ENCODE results near the gene MED12L.

Gene MED12L

GRCh38 chr3:151468284-151468917, 382.9 kb downstream of the MED12L start:
- Histone ChIP-seq H3K36me3 (ENCODE audit: control insufficient read depth in 2 of 2, insufficient read depth in 1 of 2, low read length in 2 of 2) (no peaks in the 10 kb centered on the region), H3K9me3 (ENCODE audit: control insufficient read depth, insufficient read depth, low read depth, low read length) (no peaks in the 10 kb centered on the region), H3K4me1 (ENCODE audit: control insufficient read depth, insufficient read depth, low read length) (no peaks in the 10 kb centered on the region), H3K27ac (ENCODE audit: extremely low read depth, low read depth, low read length) (no peak overlapping the region), H3K4me3 (ENCODE audit: low read depth, low read length) (no peak overlapping the region)
- CTCF ChIA-PET = interaction anchor here (0.6 to 2.8 kb wide), 12 partner anchors 8 to 594 kb away, joined by 3 to 19 read pairs (median 4); no protein-coding TSS in a partner anchor
- TF ChIP-seq ZSCAN23 (tag by site-specific recombination; IDR thresholded peaks at IDR 0.05) (no peak), ZNF654 (tag by site-specific recombination; IDR thresholded peaks at IDR 0.05; ENCODE audit: low read depth) (peak; percentile 40)
- POLR2A ChIA-PET = no interaction called here

DNA sequence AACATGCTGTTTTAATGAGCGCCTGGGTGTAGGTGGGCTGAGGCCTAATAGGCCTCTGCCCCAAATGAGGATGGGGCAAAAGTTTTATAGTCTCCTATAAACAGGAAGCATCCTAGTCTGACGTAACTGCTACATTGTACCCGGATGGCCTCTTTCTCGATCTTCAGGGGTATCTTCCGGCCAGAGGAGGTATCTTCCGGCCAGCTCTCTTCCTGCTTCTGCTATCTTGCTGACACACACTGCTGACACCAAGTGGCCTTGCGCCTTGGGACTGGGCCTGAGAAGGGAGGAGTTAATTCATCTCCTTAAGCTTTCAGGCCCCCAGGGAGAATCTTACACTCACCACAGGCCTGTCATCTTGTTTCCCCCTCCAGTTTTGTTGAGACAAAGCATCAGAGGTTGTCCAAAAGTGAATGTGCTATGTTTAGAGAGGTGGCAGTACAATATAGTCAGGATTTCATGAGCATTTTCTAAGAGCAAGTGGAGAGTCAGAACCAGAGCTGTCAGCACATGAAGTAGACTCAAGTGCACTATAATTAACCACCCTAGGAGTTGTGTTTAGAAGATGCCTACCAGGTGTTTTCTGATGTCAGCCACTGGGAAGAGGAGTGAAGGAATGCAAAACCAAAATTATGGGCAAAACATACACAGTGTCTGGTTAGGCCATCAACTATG, 391.0 kb downstream of the MED12L start:
- Histone ChIP-seq H3K4me1 (ENCODE audit: control insufficient read depth, insufficient read depth, low read length) (no peaks in the 10 kb centered on the region), H3K27ac (ENCODE audit: extremely low read depth, low read depth, low read length) (no peak overlapping the region), H3K4me3 (ENCODE audit: low read depth, low read length) (no peak overlapping the region), H3K36me3 (ENCODE audit: control insufficient read depth in 2 of 2, insufficient read depth in 1 of 2, low read length in 2 of 2) (no peaks in the 10 kb centered on the region), H3K9me3 (ENCODE audit: control insufficient read depth, insufficient read depth, low read depth, low read length) (no peaks in the 10 kb centered on the region)
- no peak for TF ChIP-seq ZNF510 (tag by site-specific recombination; IDR thresholded peaks at IDR 0.05; ENCODE audit: insufficient replicate concordance)
- TF ChIP-seq ZNF292 (tag by site-specific recombination; IDR thresholded peaks at IDR 0.05; ENCODE audit: borderline replicate concordance, low read depth) = no peak
- TF ChIP-seq ZNF311 (tag by site-specific recombination; IDR thresholded peaks at IDR 0.05; ENCODE audit: borderline replicate concordance) = no peak
- TF ChIP-seq ZNF140 (tag by site-specific recombination; IDR thresholded peaks at IDR 0.05) = no peak
- TF ChIP-seq ZNF639 (tag by site-specific recombination; IDR thresholded peaks at IDR 0.05) = no peak
- TF ChIP-seq SCRT1 (tag by site-specific recombination; IDR thresholded peaks at IDR 0.05; ENCODE audit: borderline replicate concordance) = no peak
- no peak for TF ChIP-seq WT1 (tag by site-specific recombination; IDR thresholded peaks at IDR 0.05)
- no peak for TF ChIP-seq ZFP41 (tag by site-specific recombination; IDR thresholded peaks at IDR 0.05; ENCODE audit: borderline replicate concordance)
- no peak for TF ChIP-seq ZSCAN16 (tag by site-specific recombination; IDR thresholded peaks at IDR 0.05)
- TF ChIP-seq ZNF621 (tag by site-specific recombination; IDR thresholded peaks at IDR 0.05) = no peak
- no peak for TF ChIP-seq ZNF560 (tag by site-specific recombination; IDR thresholded peaks at IDR 0.05; ENCODE audit: borderline replicate concordance)
- TF ChIP-seq, protein P1, sequence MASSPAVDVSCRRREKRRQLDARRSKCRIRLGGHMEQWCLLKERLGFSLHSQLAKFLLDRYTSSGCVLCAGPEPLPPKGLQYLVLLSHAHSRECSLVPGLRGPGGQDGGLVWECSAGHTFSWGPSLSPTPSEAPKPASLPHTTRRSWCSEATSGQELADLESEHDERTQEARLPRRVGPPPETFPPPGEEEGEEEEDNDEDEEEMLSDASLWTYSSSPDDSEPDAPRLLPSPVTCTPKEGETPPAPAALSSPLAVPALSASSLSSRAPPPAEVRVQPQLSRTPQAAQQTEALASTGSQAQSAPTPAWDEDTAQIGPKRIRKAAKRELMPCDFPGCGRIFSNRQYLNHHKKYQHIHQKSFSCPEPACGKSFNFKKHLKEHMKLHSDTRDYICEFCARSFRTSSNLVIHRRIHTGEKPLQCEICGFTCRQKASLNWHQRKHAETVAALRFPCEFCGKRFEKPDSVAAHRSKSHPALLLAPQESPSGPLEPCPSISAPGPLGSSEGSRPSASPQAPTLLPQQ (tag by site-specific recombination; IDR thresholded peaks at IDR 0.05) = no peak
- TF ChIP-seq ZNF747 (tag by site-specific recombination; IDR thresholded peaks at IDR 0.05) = no peak
- TF ChIP-seq ZXDB (tag by site-specific recombination; IDR thresholded peaks at IDR 0.05) = no peak
- ChIA-PET CTCF (interaction anchor here (0.5 to 0.7 kb wide), 2 partner anchors 64 to 259 kb away, joined by 3 read pairs; no protein-coding TSS in a partner anchor), POLR2A (no interaction called here)

DNA sequence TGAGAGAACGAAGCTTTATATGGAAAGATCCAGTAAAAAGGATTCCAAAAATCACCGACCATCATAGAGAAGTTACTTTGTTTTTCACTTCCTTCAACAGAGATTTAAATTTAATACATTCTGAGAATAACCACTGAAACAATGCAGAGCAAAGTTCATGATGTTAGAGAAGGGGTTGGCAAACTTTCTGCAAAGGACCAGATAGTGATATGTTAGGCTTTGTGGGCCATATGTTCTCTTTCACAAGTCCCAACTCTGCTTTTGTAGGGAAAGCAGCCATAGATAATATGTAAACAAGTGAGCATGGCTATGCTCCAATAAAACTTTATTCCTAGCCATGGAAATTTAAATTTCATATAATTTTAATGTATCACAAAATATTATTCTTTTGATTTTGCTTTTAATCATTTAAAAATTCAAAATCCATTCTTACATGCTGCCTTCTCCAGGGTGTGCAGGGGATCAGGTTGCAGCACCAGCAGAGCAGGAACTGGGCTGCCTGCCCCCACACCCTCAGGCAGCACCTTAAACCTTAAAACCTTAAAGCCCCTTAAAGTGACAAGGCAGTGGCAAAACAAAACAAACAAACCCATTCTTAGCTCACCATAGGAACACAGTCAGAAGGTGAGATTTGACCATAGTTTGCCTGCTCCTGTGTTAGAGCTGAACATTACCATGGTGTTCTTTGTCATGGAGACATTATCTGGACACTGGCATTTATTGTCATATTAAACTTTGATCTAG, 392.3 kb downstream of the MED12L start:
- POLR2A ChIA-PET = no interaction called here
- CTCF ChIA-PET = interaction anchor here (0.7 to 2.7 kb wide), 2 partner anchors 10 to 38 kb away, joined by 3 to 9 read pairs; no protein-coding TSS in a partner anchor
- Histone ChIP-seq H3K27ac (ENCODE audit: extremely low read depth, low read depth, low read length) (no peak overlapping the region), H3K4me1 (ENCODE audit: control insufficient read depth, insufficient read depth, low read length) (no peaks in the 10 kb centered on the region), H3K4me3 (ENCODE audit: low read depth, low read length) (no peak overlapping the region), H3K36me3 (ENCODE audit: control insufficient read depth in 2 of 2, insufficient read depth in 1 of 2, low read length in 2 of 2) (no peaks in the 10 kb centered on the region), H3K9me3 (ENCODE audit: control insufficient read depth, insufficient read depth, low read depth, low read length) (no peaks in the 10 kb centered on the region)
- no peak for TF ChIP-seq ZNF311 (tag by site-specific recombination; IDR thresholded peaks at IDR 0.05; ENCODE audit: borderline replicate concordance)
- TF ChIP-seq ZNF830 (tag by site-specific recombination; IDR thresholded peaks at IDR 0.05; ENCODE audit: low read depth) = no peak
- TF ChIP-seq, protein P2, sequence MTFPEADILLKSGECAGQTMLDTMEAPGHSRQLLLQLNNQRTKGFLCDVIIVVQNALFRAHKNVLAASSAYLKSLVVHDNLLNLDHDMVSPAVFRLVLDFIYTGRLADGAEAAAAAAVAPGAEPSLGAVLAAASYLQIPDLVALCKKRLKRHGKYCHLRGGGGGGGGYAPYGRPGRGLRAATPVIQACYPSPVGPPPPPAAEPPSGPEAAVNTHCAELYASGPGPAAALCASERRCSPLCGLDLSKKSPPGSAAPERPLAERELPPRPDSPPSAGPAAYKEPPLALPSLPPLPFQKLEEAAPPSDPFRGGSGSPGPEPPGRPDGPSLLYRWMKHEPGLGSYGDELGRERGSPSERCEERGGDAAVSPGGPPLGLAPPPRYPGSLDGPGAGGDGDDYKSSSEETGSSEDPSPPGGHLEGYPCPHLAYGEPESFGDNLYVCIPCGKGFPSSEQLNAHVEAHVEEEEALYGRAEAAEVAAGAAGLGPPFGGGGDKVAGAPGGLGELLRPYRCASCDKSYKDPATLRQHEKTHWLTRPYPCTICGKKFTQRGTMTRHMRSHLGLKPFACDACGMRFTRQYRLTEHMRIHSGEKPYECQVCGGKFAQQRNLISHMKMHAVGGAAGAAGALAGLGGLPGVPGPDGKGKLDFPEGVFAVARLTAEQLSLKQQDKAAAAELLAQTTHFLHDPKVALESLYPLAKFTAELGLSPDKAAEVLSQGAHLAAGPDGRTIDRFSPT (tag by site-specific recombination; IDR thresholded peaks at IDR 0.05) = no peak
- no peak for TF ChIP-seq ZNF645 (tag by site-specific recombination; IDR thresholded peaks at IDR 0.05)
- TF ChIP-seq ZNF394 (tag by site-specific recombination; IDR thresholded peaks at IDR 0.05; ENCODE audit: borderline replicate concordance) = no peak
- TF ChIP-seq, protein P3, sequence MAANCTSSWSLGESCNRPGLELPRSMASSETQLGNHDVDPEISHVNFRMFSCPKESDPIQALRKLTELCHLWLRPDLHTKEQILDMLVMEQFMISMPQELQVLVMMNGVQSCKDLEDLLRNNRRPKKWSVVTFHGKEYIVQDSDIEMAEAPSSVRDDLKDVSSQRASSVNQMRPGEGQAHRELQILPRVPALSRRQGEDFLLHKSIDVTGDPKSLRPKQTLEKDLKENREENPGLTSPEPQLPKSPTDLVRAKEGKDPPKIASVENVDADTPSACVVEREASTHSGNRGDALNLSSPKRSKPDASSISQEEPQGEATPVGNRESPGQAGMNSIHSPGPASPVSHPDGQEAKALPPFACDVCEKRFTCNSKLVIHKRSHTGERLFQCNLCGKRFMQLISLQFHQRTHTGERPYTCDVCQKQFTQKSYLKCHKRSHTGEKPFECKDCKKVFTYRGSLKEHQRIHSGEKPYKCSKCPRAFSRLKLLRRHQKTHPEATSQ (tag by site-specific recombination; IDR thresholded peaks at IDR 0.05) = no peak

Data from HEK293 (cell line).